ENCODE measurements around the gene G3BP1.

DNA sequence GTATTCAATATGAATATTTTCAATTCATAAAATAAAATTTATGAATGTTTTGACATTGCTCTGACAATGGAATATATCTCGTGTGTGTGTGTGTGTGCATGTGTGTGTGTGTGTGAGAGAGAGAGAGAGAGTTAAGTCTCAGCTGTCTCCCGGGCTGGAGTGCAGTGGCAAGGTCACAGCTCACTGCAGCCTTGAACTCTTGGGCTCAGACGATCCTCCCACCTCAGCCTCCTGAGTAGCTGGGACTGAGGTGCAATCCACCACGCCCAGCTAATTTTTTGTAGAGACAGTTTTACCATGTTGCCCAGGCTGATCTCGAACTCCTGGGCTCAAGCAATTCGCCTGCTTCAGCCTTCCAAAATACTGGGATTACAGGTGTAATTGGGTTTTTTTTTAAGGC, 16.1 kb downstream of the G3BP1 start:
- TF ChIP-seq POLR2AphosphoS5 (IDR thresholded peaks at IDR 0.05; ENCODE audit: low read depth) = no peak
- TF ChIP-seq, protein P1, sequence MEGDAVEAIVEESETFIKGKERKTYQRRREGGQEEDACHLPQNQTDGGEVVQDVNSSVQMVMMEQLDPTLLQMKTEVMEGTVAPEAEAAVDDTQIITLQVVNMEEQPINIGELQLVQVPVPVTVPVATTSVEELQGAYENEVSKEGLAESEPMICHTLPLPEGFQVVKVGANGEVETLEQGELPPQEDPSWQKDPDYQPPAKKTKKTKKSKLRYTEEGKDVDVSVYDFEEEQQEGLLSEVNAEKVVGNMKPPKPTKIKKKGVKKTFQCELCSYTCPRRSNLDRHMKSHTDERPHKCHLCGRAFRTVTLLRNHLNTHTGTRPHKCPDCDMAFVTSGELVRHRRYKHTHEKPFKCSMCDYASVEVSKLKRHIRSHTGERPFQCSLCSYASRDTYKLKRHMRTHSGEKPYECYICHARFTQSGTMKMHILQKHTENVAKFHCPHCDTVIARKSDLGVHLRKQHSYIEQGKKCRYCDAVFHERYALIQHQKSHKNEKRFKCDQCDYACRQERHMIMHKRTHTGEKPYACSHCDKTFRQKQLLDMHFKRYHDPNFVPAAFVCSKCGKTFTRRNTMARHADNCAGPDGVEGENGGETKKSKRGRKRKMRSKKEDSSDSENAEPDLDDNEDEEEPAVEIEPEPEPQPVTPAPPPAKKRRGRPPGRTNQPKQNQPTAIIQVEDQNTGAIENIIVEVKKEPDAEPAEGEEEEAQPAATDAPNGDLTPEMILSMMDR (IDR thresholded peaks at IDR 0.05; ENCODE audit: insufficient read depth, low read length) = no peak
